NCI-H2171 treated with DMSO at 0.1 percent for 48 hours (cell line): ENCODE measurements around the gene SERGEF.
"Not testable (repeated sequence)": the region's sequence is repeated elsewhere in the genome, so short reads cannot be mapped to it uniquely, and the experiment has no call there.

Experiments
- DNase-seq: peaks from one replicate; lab custom pipeline; 2025; lab: John Stamatoyannopoulos, UW

The SERGEF gene

DNA sequence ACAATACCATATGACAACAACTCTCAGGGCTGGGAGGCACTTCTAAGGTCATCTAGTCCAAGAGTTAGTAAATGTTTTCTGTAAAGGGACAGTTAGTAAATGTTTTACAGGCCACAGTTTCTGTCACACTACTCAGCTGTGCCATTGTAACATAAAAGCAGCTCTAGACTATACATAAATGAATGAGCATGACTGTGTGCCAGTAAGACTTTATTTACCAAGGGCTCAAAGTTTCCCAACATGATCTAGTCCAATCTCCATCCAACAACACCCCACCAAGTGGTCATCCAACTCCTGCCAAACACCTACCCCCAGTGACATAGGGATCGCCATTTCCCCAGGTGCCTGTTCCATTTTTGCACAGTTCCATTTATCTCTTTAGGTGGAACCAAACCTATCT is 12.1 kb downstream of the SERGEF start:
- no peak for DNase-seq

DNA sequence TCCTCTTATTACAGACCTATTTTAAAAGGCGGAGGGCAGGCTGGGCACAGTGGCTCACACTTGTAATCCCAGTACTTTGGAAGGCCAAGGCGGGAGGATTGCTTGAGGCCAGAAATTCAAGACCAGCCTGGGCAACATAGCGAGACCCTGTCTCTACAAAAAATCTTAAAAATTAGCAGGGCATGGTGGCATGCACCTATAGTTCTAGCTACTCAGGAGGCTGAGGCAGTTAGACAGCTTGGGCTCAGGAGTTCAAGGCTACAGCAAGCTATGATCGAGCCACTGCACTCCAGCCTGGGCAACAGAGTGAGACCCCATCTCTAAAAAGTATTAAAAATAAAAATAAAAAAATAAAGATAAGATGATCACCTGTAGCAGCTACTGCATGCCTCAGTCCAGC is 12.7 kb downstream of the SERGEF start:
- not testable (repeated sequence) for DNase-seq

DNA sequence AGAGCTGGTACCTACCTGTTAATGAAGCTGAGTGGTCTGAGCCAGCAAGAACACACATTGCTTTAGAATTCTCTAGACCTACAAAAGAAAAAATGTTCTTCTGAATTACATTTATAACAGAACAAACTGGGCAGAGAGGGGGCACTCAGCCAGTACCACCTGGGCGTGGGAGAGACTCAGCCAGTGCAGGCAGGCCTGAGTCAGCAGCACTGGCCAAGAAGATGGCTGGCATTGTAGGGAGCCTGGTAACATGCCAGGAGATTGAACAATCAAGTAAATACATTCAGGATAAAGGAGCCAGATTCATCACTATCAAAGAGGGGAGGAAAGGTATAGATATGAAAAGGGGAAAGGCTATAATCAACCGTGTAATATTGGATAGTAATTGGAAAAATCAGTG is 19.9 kb downstream of the SERGEF start:
- DNase-seq = no peak

DNA sequence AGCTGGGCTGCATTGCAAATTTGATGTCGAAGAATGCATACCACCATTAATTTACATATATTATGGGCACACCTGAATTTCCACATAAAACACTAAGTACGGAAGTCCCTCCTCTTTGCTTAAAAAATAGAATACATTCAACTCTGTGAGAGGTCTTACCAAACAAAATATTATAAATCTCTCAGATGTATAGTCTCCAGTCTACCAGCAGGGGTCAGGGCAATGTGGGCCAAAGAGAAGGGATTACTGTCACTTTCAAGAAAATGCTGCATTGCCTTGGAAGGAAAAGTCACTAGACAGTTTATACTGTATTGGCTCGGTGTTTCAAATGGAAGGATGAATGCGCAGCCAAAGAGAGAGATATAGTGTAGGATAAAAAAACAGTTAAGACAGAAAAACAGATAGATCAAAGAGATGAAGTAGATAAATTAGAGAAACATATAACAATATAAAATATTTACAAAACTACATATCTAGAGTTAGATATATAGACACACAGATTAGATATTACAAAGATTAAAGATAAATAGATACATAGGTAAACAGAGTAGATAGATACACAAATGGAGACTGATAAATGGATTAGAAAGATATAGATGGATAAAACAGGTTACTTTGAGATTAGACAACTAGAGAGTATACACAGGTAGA is 20.9 kb downstream of the SERGEF start:
- peak; percentile 12 for DNase-seq

DNA sequence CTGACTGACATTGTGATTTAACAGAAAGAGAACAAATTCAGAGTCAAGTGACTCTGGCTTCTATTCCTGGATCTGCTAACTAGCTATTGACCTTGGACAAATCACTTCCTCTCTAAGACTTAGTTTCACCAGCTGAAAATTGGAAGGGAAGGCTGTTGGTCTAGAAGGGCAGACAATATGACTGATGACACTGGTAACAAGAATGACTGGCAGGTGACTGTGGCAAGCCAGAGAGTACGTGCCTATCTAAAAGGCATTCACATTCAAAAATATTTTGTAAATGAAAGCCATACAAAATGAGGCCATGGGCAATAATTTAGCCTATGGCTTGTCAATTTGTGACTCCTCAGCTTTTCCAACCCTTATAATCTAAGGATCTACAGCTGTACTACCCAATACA is 23.5 kb downstream of the SERGEF start:
- no peak for DNase-seq

DNA sequence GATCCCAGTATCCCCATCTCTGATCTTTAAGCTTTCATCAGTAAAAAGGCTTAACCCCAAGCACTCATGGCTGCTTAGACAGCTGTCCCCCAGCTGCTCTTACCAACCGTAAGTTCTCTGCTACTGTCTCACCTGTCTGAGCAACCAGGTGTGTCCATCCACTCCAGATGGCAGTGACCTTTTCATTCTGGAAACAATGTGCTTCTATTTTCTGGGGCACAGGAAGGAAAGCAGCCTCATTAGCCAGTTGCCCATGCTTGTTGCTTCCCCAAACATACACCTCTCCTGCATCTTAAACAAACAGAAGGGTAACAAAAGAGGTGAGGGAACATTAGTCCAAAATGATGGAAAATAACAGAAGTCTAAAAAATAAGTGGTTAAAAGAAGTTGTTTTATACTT is 24.4 kb downstream of the SERGEF start:
- no peak for DNase-seq

DNA sequence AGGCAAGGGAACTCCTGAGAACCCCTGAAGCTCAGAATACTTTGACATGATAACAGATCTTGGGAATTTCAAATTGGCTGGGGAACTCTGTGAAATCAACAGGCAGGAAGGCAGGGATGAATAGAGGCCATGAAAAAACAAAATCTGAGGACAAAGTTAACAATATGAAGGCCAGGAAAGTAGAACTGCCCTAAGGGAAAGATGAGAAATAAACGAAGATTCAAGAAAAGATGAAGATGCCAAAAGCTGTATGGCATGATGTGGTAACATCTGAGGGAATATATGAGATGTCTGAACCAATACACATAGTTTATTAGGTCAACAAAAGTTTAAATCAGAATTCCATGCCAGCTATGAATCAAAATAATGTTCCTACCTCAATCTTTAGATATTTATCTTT is 25.0 kb downstream of the SERGEF start:
- no peak for DNase-seq

DNA sequence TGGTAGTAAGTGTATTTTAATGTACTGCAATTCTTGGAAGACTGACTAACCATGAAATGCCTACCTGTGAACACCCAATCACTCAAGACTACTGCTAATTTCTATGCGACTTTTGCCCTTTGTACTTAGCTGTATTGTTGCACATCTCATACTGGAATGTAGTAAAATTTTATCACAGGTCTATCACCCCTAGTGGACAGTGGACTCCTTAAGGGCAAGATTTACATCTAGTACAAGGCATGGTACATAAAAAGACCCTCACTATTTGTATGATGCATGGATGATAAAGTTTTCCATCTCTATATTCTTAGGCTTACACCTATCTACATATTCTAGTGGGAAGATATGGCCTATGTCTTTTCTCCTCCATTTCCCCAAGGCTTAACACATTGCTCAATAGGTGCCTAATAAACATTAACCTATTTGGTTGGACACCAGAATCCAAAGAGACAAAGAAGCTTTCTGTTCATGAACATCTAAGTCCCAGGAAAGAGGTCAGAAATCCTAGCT is 26.1 kb downstream of the SERGEF start:
- no peak for DNase-seq

DNA sequence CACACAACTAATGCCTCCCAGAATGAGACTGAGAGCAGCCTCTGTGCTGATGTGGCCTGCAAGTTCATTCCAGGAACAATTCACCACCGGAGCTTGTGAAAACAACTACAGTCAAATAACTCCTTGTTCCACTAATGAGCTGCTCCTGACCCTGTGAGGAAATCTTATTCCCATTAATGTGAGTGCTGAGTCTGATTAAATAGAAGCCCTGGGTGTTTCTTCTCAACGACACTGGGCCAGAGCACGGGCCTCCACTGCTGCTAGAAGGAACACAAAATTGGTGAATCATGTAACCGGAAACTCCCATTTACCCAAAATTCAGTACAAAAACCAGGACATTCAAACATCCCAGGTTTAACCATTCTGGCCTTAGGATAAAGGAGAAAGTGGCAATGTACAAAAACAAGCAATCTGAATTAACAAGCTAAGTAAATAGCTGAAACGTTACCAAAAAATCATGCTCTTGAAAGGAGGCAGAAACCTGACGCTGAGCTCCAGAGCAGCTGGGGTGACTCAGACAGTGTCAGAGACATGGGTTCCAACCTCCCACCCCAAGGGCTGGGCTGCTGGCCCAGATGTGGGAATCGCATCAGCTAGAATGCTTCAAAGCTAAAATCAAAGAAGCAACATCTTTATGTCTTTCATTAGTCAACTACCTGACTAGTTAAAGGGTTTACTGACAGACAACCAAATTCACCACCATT is 26.7 kb downstream of the SERGEF start:
- no peak for DNase-seq

DNA sequence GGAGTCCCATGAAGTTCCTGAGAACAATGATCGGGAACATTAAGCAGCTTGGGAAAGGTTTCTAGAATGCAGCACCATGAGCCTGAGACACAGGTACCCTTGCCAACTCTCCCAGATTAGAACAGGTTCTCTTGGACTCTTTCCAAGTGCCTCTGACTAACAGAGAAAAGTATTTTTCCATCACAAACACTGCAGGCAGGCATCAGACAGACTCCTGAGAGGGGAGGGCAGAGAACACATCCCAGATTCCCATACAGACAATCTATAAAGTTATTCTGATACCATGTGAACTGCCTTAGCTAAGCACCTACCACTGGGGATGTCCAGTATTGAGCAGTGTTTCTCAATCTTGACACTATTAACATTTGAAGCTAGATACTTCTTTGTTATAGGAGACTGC is 27.3 kb downstream of the SERGEF start:
- no peak for DNase-seq

DNA sequence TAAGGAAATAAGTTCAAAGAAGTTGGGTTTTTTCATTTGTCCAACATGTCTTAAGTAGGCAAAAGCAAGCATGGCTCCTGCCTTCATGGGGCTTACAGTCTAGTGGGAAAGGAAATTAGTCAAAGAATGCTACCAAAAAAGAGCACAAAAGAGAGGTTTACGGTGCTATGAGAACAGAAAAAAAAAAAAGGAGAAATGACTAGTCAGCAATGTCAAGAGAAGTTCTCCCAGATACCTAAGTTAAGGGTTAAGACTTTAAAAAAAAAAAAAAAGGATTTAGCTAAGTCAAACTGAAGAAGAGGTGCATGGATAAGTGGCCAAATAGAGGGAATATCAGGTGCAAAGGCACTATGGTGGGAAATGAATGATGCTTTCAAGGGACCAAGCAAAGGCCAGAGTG is 29.3 kb downstream of the SERGEF start:
- DNase-seq = no peak

DNA sequence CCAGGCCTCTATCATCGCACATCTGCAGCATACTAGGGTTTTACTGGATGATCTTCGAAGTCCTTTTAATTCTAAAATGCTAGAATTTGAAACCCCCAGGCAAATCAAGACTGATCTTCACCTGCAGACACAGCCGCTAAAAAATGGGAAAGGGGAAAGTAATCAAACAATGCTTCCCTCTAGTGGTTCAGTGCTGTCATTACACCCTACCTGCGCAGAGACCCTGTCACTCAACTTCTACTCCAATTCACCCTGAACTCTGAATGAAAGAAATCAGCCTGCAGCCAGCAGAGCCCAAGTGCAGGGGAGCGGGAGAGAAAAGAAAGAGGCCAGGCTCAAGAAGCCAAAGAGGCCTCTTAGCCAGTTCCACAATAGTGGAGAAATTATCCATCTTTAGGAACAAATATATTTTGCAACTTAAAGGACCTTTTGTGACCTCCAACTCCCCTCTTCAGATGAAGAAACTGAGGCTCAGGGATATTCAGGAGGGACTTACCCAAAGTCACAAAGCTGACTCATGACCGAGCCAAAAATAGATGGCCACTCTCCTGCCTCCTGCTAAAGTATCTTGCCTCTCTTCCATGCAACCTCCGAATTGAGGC is 33.0 kb downstream of the SERGEF start:
- peak; percentile 43 for DNase-seq

DNA sequence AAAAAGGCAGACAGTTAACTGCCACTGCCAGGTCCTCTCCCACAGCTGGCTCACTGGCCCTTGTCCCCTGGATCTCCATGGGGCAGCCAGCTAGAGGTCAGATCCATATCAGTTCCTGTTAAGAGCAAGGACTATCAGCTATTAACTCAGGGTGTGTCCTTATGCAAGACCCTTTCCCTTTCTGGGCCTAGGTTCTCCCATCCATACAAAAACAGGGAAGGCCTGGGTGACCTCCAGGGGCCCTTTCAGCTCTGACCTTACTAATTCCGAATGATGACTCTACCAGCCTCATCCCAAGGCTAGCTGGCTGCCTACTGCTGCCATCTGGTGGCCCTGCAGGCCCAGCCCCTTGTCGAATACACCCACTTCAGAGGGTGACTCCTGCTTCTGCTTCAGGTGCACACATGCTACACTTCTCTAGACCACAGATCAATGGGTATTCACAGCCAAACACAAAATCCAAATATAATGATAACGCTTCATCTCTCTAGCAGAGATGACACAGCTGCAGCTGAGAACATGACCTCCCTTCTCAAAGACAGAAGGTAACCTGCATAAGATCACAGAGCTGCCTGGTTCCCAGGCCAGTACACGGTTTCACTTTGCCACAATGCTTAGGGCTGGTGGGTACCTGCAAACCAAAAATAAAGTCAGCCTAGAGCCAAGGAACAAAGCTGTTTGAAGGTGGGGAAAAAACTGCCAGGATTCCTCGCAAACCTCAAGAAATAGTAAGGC is 34.1 kb downstream of the SERGEF start:
- DNase-seq = peak; percentile 13

DNA sequence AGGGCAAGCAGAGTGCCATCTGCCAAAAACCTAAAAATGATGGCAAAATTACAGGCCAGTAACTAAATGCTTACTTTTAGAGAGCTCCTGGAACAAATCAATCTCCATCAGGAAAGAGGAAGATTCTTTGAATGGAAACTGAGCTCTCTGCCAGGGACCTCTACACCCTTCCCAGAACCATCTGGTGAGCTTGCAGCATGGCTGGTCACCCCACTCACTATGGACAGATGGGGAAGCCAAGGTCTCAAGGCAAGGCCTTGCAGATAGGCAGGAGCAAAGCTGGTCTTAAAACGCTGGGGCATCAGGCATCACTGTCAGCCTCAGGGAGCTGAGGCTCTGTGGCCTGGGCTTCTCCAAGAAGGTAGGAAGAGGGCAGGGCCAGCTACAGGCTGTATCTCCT is 36.2 kb downstream of the SERGEF start:
- DNase-seq = no peak

DNA sequence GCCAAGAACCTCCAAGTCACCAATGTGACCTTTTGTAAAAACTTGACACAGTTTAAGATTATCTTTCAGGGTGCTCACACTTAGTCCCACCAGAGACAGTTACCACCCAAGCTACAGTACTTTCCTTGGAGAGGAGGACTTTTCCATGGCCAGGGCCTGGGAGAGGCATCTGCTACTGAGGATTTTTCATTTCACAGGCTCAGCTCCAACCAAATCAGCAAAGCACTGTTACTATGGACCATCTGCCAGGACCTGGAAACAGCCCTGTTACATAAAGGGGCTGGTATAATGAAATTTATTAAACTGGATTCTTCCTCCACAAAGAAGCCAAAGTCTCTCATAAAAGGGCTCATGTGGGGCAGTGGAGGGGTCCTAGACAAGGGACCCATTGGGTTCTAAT is 38.6 kb downstream of the SERGEF start:
- no peak for DNase-seq

DNA sequence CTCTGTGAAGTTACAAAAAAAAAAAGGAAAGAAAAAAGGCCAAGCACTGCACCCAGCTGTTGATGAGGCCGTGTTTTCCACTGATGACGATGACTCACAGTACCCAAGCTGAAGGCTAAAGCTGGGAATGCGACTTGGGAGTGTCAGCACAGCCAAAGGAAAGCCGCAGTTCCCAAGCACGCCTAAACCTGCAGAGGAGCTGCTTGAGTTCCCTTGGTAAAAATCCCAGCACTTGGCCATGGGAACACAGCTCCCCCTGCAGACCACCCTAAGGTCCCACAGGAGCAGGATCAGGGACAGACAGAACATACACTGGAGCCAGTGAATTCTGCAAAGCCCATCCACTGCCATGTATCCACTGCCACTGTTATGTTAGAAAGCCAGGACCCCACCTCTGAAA is 39.9 kb downstream of the SERGEF start:
- DNase-seq = peak; percentile 13

DNA sequence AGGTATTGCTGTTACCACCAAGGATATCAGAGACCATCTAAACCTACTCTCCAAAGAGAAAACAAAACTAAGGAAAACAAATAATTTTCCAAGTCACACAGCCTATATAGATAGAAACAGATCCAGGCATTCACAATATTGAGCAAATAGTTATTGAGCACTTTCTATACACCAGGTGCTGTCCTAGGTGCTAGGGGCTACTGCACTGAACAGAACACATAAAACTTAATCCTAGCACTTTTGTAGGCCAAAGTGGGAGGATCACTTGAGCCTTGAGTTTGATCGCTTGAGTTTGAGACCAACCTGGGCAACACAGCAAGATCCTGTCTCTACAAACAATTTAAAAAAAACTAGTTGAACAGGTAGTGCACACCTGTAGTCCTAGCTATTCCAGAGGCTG is 44.6 kb downstream of the SERGEF start:
- DNase-seq = no peak

DNA sequence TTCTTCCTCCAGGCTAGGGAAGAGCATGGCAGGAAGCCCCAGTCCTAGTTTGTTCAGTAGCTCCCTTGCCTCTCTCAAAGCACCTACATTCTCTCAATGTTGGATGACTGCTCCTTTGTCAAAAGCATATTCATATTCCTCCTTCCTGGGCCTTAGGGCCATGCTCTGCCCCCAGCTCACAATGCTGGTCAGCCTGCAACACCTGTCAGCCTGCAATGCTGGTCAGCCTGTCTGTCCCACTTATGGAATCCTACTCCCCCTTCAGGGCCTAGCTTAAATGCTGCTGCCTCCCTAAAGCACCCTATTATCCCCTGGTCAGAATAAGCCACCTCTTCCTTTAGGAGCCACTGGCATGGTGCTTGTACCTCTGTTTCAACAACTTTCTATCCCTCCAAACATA is 45.2 kb downstream of the SERGEF start:
- no peak for DNase-seq

DNA sequence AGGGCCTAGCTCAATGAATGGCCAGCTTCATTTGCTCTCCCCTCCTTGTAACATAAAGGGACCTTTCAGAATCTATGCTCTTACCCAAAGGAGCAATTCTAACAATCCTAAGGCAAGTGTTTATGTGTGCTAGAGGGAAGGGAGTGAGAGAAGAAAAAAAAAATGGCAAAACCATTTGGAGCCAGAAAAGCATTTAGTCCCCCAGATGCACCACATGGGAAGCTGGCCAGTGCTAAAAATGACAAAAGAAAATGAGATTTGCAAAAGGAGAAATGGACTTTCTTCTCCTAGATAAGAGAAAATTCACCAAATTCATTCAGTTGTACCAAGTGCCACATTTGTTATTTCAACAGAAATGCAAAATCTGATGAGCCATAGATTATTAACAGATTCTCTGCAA is 52.8 kb downstream of the SERGEF start:
- DNase-seq = no peak

DNA sequence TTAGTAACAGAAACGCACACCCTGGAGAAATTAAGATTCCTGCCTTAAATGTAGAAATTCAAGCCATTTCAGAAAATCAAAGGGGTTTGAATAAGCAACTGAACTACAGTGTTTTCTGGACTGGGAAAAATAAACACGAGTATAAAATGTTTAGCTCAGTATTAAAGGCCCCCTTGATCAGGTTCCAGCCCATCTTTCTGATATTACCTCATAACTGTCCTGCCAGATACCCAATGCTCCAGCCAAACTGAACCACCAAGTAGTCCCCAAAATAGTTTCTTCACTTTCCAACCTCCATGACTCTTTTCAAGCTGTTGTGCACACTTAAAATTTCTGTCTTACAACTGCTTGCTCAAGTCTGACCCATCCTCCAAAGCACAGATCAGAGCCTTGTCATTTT is 54.4 kb downstream of the SERGEF start:
- no peak for DNase-seq

DNA sequence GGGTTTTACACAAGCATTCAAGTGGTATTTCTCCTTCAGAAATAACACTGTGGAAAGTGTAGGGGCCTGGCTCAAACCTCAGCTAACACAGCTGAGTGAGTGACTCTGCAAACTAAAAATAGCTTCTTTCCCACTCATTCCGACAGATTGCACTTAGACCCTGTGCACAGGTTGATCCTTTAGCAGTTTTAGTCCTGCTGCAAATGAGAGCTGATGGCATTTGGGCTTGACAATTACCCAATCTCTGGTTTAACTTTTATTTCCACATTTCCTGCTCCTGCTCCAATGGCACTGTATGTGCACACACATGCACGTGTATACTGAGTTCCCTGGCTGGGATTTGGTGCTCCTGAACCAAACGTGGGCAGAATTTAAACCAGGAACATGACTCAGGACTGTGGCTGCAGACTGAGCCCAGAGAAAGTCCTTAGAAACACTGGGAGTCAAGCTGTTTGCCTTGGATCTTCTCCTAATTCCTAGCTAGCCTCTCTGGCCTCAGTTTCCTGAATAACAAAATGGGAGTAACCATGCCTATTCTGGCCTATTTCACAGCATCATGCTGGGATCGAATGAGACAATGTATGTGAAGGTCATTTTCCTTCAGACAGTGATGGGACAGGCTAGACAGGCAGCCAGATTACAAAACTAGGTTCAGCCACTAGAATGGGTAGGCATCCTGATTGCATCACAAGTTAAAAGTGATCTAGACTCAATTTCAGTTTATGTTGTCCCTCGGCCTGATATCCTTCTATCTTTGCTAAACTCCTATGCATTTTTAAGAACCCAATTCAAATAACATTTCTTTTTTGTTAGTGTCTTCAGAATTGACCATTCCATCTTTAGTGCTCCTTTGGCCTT is 58.2 kb downstream of the SERGEF start:
- no peak for DNase-seq

DNA sequence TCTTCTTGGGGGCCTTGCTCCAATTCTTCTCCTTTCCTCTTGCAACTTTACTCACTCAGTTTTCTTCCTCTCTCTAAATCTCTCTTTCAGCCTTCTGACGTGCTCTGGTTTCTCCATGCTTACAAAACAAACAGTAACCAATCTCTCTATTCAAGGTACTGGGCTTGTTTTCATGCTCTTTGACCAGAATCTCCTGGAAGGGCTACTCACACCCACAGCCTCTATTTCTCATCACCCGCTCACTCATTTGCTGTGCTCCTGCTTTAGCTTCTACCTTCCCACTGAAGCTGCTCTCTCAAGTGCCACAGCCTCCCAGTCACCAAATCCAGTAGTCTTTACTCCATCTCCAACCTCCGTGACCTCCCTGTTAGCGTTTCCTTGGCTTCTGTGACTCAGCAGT is 60.4 kb downstream of the SERGEF start:
- no peak for DNase-seq
